MCF 10A (cell line): ENCODE results near the gene LRRC56. TPM values are rescaled to one million over a fixed set of nuclear protein-coding genes. Genes with fewer than 3 reads are reported as not detected.

ENCODE experiments used
- BruUV-seq: library from RNA; stranded (reverse); fragments of 400-500 nt; replicated peaks from 2 replicates; lab custom pipeline; 2021; lab: Mats Ljungman, UMichigan
- CTCF ChIA-PET: fragments of 300-600 bp; sonication (Branson Sonifier 250); formaldehyde crosslinking; extraction: SDS; loops from one replicate; lab custom pipeline; 2021; ENCODE audit warnings: antibody characterized with exemption, inconsistent platforms; lab: Yijun Ruan, JAX
- POLR2A ChIA-PET: fragments of 300-600, 350-650 bp; sonication (Branson Sonifier 250); formaldehyde crosslinking; extraction: SDS; loops from one replicate; lab custom pipeline; 2020; ENCODE audit warnings: antibody characterized with exemption, inconsistent platforms; lab: Yijun Ruan, JAX
- DNase-seq: peaks from one replicate; pipeline ENCODE4 v3.0.0-alpha.2; 2018; ENCODE audit not compliant: unreplicated experiment
- H3K27ac Mint-ChIP-seq: one replicate; pipeline ENCODE4 v1.8.0; 2022; ENCODE audit warnings: mild to moderate bottlenecking, low read depth, mixed read lengths; ENCODE audit not compliant: unreplicated experiment
- H3K27me3 Mint-ChIP-seq: one replicate; pipeline ENCODE4 v1.8.0; 2022; ENCODE audit warnings: mixed read lengths; ENCODE audit not compliant: insufficient read depth, unreplicated experiment
- H3K36me3 Mint-ChIP-seq: one replicate; pipeline ENCODE4 v1.8.0; 2022; ENCODE audit warnings: mild to moderate bottlenecking, moderate library complexity, mixed read lengths; ENCODE audit not compliant: insufficient read depth, unreplicated experiment
- H3K4me1 Mint-ChIP-seq: one replicate; pipeline ENCODE4 v1.8.0; 2022; ENCODE audit warnings: mixed read lengths; ENCODE audit not compliant: insufficient read depth, unreplicated experiment
- H3K4me3 Mint-ChIP-seq: one replicate; pipeline ENCODE4 v1.8.0; 2022; ENCODE audit warnings: mild to moderate bottlenecking, moderate library complexity, mixed read lengths; ENCODE audit not compliant: unreplicated experiment
- H3K9me3 Mint-ChIP-seq: one replicate; pipeline ENCODE4 v1.8.0; 2022; ENCODE audit warnings: mixed read lengths; ENCODE audit not compliant: unreplicated experiment
- CTCF ChIP-seq: fragments of 200-600 bp; IDR thresholded peaks from one replicate; pipeline ENCODE4 v1.8.0; 2022; ENCODE audit warnings: antibody characterized with exemption, mild to moderate bottlenecking; ENCODE audit not compliant: unreplicated experiment
- intact Hi-C: fragments of 100-400 bp; cut with micrococcal nuclease; formaldehyde crosslinking; loops from 2 replicates; pipeline ENCODE4 v1.14.1; 2022
- total RNA-seq: library from RNA; stranded (reverse); gene quantifications from 2 replicates; pipeline ENCODE4 v1.2.3, GENCODE V29; 2022

The LRRC56 gene
- total RNA-seq, 1 experiment from 2014 or later, result 0.75 TPM

DNA sequence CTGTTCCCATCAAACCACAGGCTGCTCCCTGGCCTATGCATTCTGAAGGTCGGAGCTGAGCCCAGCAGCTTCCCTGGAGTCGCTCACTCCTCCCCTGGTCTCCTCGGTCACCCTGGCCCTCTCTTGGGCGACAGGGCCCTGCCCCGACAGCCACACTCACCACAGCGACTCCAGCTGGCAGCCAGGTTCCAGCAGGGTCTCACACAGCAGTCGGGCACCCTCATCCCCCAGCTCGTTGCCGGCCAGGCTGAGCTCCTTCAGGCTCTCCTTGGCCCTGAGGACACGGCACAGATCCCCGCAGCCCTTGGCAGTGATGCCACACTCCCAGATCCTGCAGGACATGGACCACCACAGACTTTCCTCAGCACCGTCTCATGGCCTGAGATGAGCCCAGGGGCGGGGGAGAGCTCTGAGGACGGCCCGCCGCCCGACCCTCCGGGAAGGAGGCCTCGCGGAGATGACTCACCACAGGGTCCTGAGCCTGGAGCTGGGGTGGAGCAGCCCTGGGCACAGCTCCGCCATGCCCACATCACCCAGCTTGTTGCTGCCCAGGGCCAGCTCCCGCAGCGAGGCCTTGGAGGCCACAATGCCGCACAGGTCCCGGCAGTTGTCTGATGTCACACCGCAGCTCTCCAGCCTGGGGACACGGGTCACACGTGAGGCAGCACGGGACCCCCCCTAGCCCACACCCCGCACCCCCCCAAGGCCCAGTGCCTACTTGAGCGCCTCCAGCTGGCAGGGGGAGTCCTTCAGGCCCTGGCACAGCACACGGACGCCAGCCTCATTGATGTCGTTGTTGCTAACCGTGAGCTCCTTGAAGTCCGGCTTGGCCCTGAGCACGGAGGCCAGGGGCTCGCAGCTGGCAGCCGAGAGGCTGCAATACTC lies 38.8 kb upstream of the LRRC56 start:
- ChIA-PET POLR2A (interaction anchor here (0.7 to 1.0 kb wide), 3 partner anchors 18 to 226 kb away, joined by 3 to 5 read pairs (median 3); no protein-coding TSS in a partner anchor), CTCF (interaction anchor here (0.6 to 1.6 kb wide), 2 partner anchors 50 to 102 kb away, joined by 4 to 8 read pairs; no protein-coding TSS in a partner anchor)
- Mint-ChIP-seq H3K4me3 (no peak overlapping the region), H3K9me3 (no peaks in the 10 kb centered on the region), H3K27me3 (no peaks in the 10 kb centered on the region), H3K4me1 (peaks cover 9% of the 10 kb centered on the region), H3K27ac (no peak overlapping the region), H3K36me3 (peaks cover 89% of the 10 kb centered on the region)
- TF ChIP-seq CTCF, result no peak
- DNase-seq, result no peak
- BruUV-seq, result TSS peak; percentile 35
- intact Hi-C loops, result no loop called here

DNA sequence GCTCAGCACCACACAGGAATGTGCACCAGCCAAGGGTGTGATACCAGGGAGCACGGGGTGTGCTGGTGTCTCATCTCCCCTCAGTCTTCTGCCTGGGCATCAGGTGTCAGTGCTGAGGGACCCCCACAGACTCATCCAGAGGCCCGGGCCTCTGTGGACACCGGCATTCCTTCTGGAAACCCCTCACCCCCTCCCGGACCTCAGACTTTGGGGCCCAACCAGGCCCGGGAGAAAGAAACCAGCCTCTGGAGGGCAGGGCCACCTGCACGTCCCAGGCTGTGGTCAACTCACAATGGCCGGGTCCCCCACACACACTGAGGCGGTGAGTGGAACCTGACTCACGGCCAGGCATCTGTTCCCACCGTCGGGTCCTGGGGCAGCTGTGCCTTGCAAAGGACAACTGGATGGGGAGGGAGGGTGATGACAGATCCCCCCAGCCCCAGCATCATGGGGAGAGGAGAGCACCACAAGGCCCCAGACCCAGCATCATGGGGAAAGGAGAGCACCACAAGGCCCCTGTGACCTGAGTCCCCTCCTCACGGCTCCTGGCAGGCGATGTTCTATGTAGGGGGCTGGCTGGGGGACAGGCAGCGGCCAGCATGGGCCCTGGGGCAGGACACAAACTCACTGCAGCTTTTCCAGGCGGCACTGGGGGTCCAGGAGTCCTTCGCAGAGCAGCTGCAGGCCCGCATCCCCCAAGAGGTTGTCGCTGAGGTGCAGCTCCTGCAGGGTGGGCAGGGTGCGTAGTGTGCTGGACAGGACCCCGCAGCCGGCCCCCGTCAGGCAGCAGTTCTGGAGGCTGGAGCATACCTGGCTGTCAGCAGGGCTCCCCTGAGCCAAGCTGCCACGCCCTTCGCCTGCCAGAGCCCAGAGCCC lies 37.9 kb upstream of the LRRC56 start:
- no peak overlapping the region for H3K27ac Mint-ChIP-seq
- CTCF ChIA-PET, result interaction anchor here (0.6 to 1.6 kb wide), 2 partner anchors 51 to 103 kb away, joined by 4 to 8 read pairs; no protein-coding TSS in a partner anchor

GRCh38 chr11:501001-501682 lies 36.2 kb upstream of the LRRC56 start:
- CTCF ChIA-PET, result no interaction called here
- Mint-ChIP-seq H3K36me3 (peaks cover 78% of the 10 kb centered on the region), H3K4me3 (no peak overlapping the region)

More for the DNA sequence above, 37.9 kb upstream of the LRRC56 start:
- no peak overlapping the region for H3K4me3 Mint-ChIP-seq
- no peak for DNase-seq
- no TSS peak for BruUV-seq
- no peak for TF ChIP-seq CTCF
- POLR2A ChIA-PET, result interaction anchor here (0.9 to 1.0 kb wide), 2 partner anchors 17 to 51 kb away, joined by 3 to 5 read pairs; no protein-coding TSS in a partner anchor
- no peaks in the 10 kb centered on the region for H3K27me3 Mint-ChIP-seq
- intact Hi-C loops, result no loop called here
- no peaks in the 10 kb centered on the region for H3K9me3 Mint-ChIP-seq
- H3K36me3 Mint-ChIP-seq, result peaks cover 86% of the 10 kb centered on the region
- peaks cover 9% of the 10 kb centered on the region for H3K4me1 Mint-ChIP-seq

More at GRCh38 chr11:501001-501682, 36.2 kb upstream of the LRRC56 start:
- H3K27ac Mint-ChIP-seq, result no peak overlapping the region
- POLR2A ChIA-PET, result interaction anchor here (1.3 to 6.5 kb wide), 2 partner anchors 35 to 52 kb away, joined by 5 to 75 read pairs; partner anchors contain the start of gene PTDSS2
- no peak for DNase-seq
- H3K27me3 Mint-ChIP-seq, result no peaks in the 10 kb centered on the region
- BruUV-seq, result no TSS peak
- H3K4me1 Mint-ChIP-seq, result peaks cover 15% of the 10 kb centered on the region
- no peaks in the 10 kb centered on the region for H3K9me3 Mint-ChIP-seq
- TF ChIP-seq CTCF, result no peak
- intact Hi-C loops, result no loop called here
